ENCODE data around the gene ZNF746.

Gene ZNF746

DNA sequence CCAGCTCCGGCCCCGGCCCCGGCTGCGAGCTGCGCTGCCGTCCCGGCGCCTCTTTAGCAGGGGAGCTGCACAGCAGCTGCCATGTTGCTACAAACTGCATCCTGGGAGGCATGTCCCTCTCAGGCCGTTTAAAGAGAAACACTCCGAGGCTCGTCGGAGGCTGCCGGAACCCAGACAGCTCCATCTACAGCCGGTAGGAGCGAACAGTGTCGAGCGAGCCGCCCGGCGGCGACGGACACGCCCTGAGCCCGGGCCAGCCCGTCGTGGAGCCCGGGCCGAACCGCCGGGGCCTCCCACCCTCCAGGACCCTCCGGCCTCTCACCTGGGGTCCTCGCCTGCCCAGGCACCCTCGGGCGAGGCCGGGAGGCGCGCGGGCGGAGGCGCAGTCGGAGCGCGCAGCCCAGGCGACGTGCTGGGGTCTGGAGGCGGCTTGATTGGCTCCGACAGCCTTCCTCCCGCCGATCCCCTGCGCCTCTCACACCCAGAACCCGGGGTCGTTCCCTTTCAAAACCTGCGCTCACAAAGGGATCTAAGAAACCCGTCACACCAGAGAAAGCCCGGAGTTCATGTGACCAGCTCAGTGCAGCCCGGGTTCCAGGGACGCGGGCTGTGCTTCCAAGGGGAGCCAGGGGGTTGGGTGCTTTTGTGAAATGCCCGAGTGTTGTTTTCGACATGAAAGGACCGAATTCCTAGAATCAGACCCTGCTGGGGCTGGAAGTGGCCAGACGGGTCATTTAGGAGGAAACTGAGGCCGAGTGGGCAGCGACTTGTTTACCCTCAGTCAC is 36.9 kb downstream of the ZNF746 start, which contains the start of gene ZNF777:
TSS of gene ZNF777 (minus strand) at position 570 of the 785 bp plus-strand sequence. CDS start 5,040 bp downstream, outside the sequence.
- H3K27me3 ChIP-seq (ENCODE audit: insufficient read depth, low read length, poor library complexity, severe bottlenecking) = no peaks in the 10 kb centered on the region
- H3K9ac ChIP-seq (ENCODE audit: low read depth, low read length, poor library complexity, severe bottlenecking) = peak within 1 kb of the TSS; percentile 66
- no peaks in the 10 kb centered on the region for H3K9me2 ChIP-seq (replicated peaks; ENCODE audit: low read depth, low read length)
- H3F3A ChIP-seq (ENCODE audit: low read depth) = no peaks in the 10 kb centered on the region
- peaks cover 24% of the 10 kb centered on the region; the same call in 1 of the 2 replicates for H3K79me2 ChIP-seq (ENCODE audit: insufficient read depth, low read length)
- H3K4me1 ChIP-seq (ENCODE audit: insufficient read depth, low read length, poor library complexity, severe bottlenecking) = peaks cover 16% of the 10 kb centered on the region
- H4K20me1 ChIP-seq (ENCODE audit: insufficient read depth, low read length, poor library complexity, severe bottlenecking) = peaks cover 8% of the 10 kb centered on the region
- H3K4me3 ChIP-seq (ENCODE audit: low read length, poor library complexity, severe bottlenecking) = peak within 1 kb of the TSS; percentile 86
- no peaks in the 10 kb centered on the region for H3K36me3 ChIP-seq (ENCODE audit: insufficient read depth, low read length)
- TF ChIP-seq, protein P1, sequence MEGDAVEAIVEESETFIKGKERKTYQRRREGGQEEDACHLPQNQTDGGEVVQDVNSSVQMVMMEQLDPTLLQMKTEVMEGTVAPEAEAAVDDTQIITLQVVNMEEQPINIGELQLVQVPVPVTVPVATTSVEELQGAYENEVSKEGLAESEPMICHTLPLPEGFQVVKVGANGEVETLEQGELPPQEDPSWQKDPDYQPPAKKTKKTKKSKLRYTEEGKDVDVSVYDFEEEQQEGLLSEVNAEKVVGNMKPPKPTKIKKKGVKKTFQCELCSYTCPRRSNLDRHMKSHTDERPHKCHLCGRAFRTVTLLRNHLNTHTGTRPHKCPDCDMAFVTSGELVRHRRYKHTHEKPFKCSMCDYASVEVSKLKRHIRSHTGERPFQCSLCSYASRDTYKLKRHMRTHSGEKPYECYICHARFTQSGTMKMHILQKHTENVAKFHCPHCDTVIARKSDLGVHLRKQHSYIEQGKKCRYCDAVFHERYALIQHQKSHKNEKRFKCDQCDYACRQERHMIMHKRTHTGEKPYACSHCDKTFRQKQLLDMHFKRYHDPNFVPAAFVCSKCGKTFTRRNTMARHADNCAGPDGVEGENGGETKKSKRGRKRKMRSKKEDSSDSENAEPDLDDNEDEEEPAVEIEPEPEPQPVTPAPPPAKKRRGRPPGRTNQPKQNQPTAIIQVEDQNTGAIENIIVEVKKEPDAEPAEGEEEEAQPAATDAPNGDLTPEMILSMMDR (conservative IDR thresholded peaks at IDR 0.05; ENCODE audit: low read length) = peak; percentile 54
- TF ChIP-seq EZH2phosphoT487 (IDR thresholded peaks at IDR 0.05; ENCODE audit: borderline replicate concordance) = no peak
- H3K9me3 ChIP-seq (ENCODE audit: insufficient read depth, low read depth, low read length) = no peaks in the 10 kb centered on the region
- H3K4me2 ChIP-seq (ENCODE audit: low read depth, low read length, poor library complexity, severe bottlenecking) = peak within 1 kb of the TSS; percentile 94
- peak within 1 kb of the TSS; percentile 100 for H2AFZ ChIP-seq (ENCODE audit: low read length)

DNA sequence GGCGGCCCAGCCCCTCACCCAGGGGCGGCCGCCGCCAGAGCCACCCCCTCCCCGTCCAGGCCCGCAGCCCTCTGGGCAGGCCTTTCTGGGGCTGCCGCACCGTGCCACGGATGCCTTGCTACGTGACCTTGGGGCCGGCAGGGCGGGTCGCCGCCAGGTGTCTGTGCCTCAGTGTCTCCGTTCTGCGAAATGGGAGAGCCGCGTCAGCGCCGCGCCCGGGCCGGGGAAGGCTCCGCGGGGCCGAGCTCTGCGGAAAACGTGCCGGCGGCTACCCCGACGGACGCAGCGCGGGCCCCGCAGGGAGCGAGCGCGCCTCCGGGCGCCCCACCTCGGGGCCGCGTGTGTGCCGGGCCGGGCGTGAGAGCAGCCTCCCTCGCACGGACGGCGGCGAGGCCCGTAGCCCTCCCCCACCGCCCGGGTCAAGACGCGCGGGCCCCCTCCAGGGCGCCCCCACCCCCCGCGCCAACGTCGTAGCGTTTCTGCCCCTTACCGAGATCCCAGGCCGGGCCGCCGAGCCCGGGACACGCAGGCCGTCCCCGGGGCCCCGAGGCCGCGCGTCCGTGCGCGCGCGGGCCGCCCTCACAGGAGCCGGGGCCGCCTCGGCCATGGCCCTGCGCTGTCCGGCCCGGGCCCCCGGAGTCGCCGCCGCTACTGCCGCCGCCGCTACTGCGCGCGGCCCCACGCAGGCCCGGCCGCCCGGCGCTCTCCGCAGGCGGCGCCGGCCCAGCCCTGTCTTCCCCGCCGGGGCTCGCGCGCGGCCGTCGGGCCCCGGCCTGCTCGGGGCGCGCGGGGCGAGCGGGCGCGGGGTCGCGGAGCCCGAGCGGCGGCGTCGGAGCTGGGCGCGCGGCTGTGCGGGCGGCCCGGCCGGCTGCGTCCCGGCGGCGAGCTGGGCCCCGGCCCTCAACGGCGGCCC is 37.8 kb downstream of the ZNF746 start:
- H3K4me1 ChIP-seq (ENCODE audit: insufficient read depth, low read length, poor library complexity, severe bottlenecking) = peaks cover 16% of the 10 kb centered on the region
- H3K9me3 ChIP-seq (ENCODE audit: insufficient read depth, low read depth, low read length) = no peaks in the 10 kb centered on the region
- H3K36me3 ChIP-seq (ENCODE audit: insufficient read depth, low read length) = peaks cover 5% of the 10 kb centered on the region; the same call in 1 of the 2 replicates
- TF ChIP-seq EZH2phosphoT487 (IDR thresholded peaks at IDR 0.05; ENCODE audit: borderline replicate concordance) = no peak
- TF ChIP-seq, protein P1 (conservative IDR thresholded peaks at IDR 0.05; ENCODE audit: low read length) = no peak
- no peaks in the 10 kb centered on the region for H3K27me3 ChIP-seq (ENCODE audit: insufficient read depth, low read length, poor library complexity, severe bottlenecking)
- no peak overlapping the region for H2AFZ ChIP-seq (ENCODE audit: low read length)
- H3K9ac ChIP-seq (ENCODE audit: low read depth, low read length, poor library complexity, severe bottlenecking) = no peak overlapping the region
- H4K20me1 ChIP-seq (ENCODE audit: insufficient read depth, low read length, poor library complexity, severe bottlenecking) = peaks cover 8% of the 10 kb centered on the region
- no peaks in the 10 kb centered on the region for H3K9me2 ChIP-seq (replicated peaks; ENCODE audit: low read depth, low read length)
- peak overlapping the region; percentile 50 for H3K4me2 ChIP-seq (ENCODE audit: low read depth, low read length, poor library complexity, severe bottlenecking)
- H3K4me3 ChIP-seq (ENCODE audit: low read length, poor library complexity, severe bottlenecking) = peak overlapping the region; percentile 86
- H3K79me2 ChIP-seq (ENCODE audit: insufficient read depth, low read length) = peaks cover 24% of the 10 kb centered on the region; the same call in 1 of the 2 replicates
- H3F3A ChIP-seq (ENCODE audit: low read depth) = no peaks in the 10 kb centered on the region

GRCh38 chr7:149459201-149459539 is 38.4 kb downstream of the ZNF746 start:
- Histone ChIP-seq H3K9me2 (replicated peaks; ENCODE audit: low read depth, low read length) (no peaks in the 10 kb centered on the region), H3K9ac (ENCODE audit: low read depth, low read length, poor library complexity, severe bottlenecking) (no peak overlapping the region), H3K4me3 (ENCODE audit: low read length, poor library complexity, severe bottlenecking) (peak overlapping the region; percentile 52), H3K9me3 (ENCODE audit: insufficient read depth, low read depth, low read length) (no peaks in the 10 kb centered on the region), H3K27me3 (ENCODE audit: insufficient read depth, low read length, poor library complexity, severe bottlenecking) (no peaks in the 10 kb centered on the region), H2AFZ (ENCODE audit: low read length) (no peak overlapping the region), H3K79me2 (ENCODE audit: insufficient read depth, low read length) (peaks cover 24% of the 10 kb centered on the region; the same call in 1 of the 2 replicates), H3K4me1 (ENCODE audit: insufficient read depth, low read length, poor library complexity, severe bottlenecking) (peaks cover 16% of the 10 kb centered on the region), H3K36me3 (ENCODE audit: insufficient read depth, low read length) (peaks cover 12% of the 10 kb centered on the region; the same call in 1 of the 2 replicates), H4K20me1 (ENCODE audit: insufficient read depth, low read length, poor library complexity, severe bottlenecking) (peaks cover 8% of the 10 kb centered on the region), H3F3A (ENCODE audit: low read depth) (no peaks in the 10 kb centered on the region), H3K4me2 (ENCODE audit: low read depth, low read length, poor library complexity, severe bottlenecking) (peak overlapping the region; percentile 50)
- TF ChIP-seq, protein P1 (conservative IDR thresholded peaks at IDR 0.05; ENCODE audit: low read length) = no peak
- TF ChIP-seq EZH2phosphoT487 (IDR thresholded peaks at IDR 0.05; ENCODE audit: borderline replicate concordance) = no peak

Data from Loucy (cell line).